Endothelial cell of umbilical vein (primary cell): ENCODE data around the gene STK17A. TPM values are rescaled to one million over a fixed set of nuclear protein-coding genes. Genes with fewer than 3 reads are reported as not detected.
A peak's percentile ranks its signal among the peaks of the same experiment; 100 is the strongest.
"Not testable (repeated sequence)": the region's sequence is repeated elsewhere in the genome, so short reads cannot be mapped to it uniquely, and the experiment has no call there.

Source experiments
- BruUV-seq: library from RNA; stranded (reverse); fragments of 400-500 nt; replicated peaks from 2 replicates; lab custom pipeline; 2021; lab: Mats Ljungman, UMichigan
- CTCF ChIA-PET: fragments of 300-600, 350-600 bp; sonication (Branson Sonifier 250); formaldehyde crosslinking; loops from one replicate; lab custom pipeline; 2021; ENCODE audit warnings: antibody characterized with exemption, inconsistent platforms; lab: Charles Lee
- POLR2A ChIA-PET: fragments of 300-600, 350-600 bp; sonication (Branson Sonifier 250); formaldehyde crosslinking; loops from one replicate; lab custom pipeline; 2021; ENCODE audit warnings: antibody characterized with exemption, inconsistent platforms; lab: Charles Lee
- DNase-seq: peaks from one replicate; pipeline ENCODE4 v3.0.0-alpha.2; 2011; ENCODE audit warnings: low read depth, low spot score
- FAIRE-seq: peaks from 2 replicates; lab custom pipeline; 2011; peaks lifted over from hg19 to GRCh38; lab: Jason Lieb, UNC
- H2AFZ ChIP-seq: 2 replicates; pipeline ENCODE4 v1.6.0; 2012; ENCODE audit warnings: low read depth, low read length, control low read depth, inconsistent platforms
- H3K27ac ChIP-seq: 2 replicates; pipeline ENCODE4 v1.5.1; 2011; ENCODE audit warnings: low read depth, mild to moderate bottlenecking, control low read depth, low read length, moderate library complexity; ENCODE audit not compliant: insufficient read depth
- H3K27me3 ChIP-seq, 2 experiments: 2 replicates each; pipeline versions ENCODE4 v1.6.0 to v1.6.1; 2011; ENCODE audit warnings: low read length in 2 of 2, mixed read lengths in 1 of 2; ENCODE audit not compliant: control insufficient read depth in 2 of 2, insufficient read depth in 2 of 2
- H3K36me3 ChIP-seq, 2 experiments: 2 replicates in 1 of 2; 3 replicates in 1 of 2; pipeline ENCODE4 v1.5.1; 2011; ENCODE audit warnings: low read length in 2 of 2, mild to moderate bottlenecking in 1 of 2, moderate library complexity in 1 of 2; ENCODE audit not compliant: control insufficient read depth in 2 of 2, insufficient read depth in 2 of 2; ENCODE audit errors: extremely low read depth in 1 of 2
- H3K4me1 ChIP-seq: 3 replicates; pipeline ENCODE4 v1.5.1; 2011; ENCODE audit warnings: mild to moderate bottlenecking, low read length; ENCODE audit not compliant: control insufficient read depth, insufficient read depth; ENCODE audit errors: extremely low read depth
- H3K4me2 ChIP-seq: 2 replicates; pipeline ENCODE4 v1.6.1; 2011; ENCODE audit warnings: low read length, control low read depth, mixed read lengths; ENCODE audit not compliant: insufficient read depth
- H3K4me3 ChIP-seq, 3 experiments: fragments of 200-600 bp in 1 of 3; sonication (generic), shearing (Covaris generic) in 1 of 3; replicated peaks in 1 of 3; 2 replicates each; pipeline ENCODE4 v1.5.1; 2011 to 2016; ENCODE audit warnings: control low read depth in 3 of 3, low read length in 3 of 3, mild to moderate bottlenecking in 2 of 3, inconsistent platforms in 1 of 3, low read depth in 1 of 3, moderate library complexity in 1 of 3; ENCODE audit not compliant: insufficient read depth in 1 of 3
- H3K79me2 ChIP-seq: 2 replicates; pipeline ENCODE4 v1.6.0; 2012; ENCODE audit warnings: low read length, inconsistent platforms; ENCODE audit not compliant: control insufficient read depth, insufficient read depth
- H3K9ac ChIP-seq: replicated peaks from 2 replicates; pipeline ENCODE3; 2011; ENCODE audit warnings: low read length, control low read depth; ENCODE audit not compliant: insufficient read depth; ENCODE audit errors: extremely low read depth
- H3K9me1 ChIP-seq: replicated peaks from 3 replicates; pipeline ENCODE4 v1.6.0; 2011; ENCODE audit warnings: mild to moderate bottlenecking, low read length; ENCODE audit not compliant: control insufficient read depth, insufficient read depth; ENCODE audit errors: extremely low read depth
- H3K9me3 ChIP-seq: replicated peaks from 2 replicates; pipeline ENCODE4 v1.5.1; 2012; ENCODE audit warnings: low read length, inconsistent platforms; ENCODE audit not compliant: control insufficient read depth, insufficient read depth
- H4K20me1 ChIP-seq: replicated peaks from 2 replicates; pipeline ENCODE3; 2011; ENCODE audit warnings: mild to moderate bottlenecking, low read length; ENCODE audit not compliant: control insufficient read depth, insufficient read depth; ENCODE audit errors: extremely low read depth
- EZH2 ChIP-seq: IDR thresholded peaks from 2 replicates; pipeline ENCODE4 v1.6.1; 2012; ENCODE audit warnings: borderline replicate concordance, low read depth, mild to moderate bottlenecking, moderate library complexity, low read length, inconsistent platforms; ENCODE audit not compliant: severe bottlenecking
- FOS ChIP-seq: IDR thresholded peaks from 2 replicates; pipeline ENCODE4 v1.6.1; 2011; ENCODE audit warnings: mild to moderate bottlenecking, low read length, moderate library complexity, borderline replicate concordance; ENCODE audit not compliant: insufficient read depth
- GATA2 ChIP-seq: IDR thresholded peaks from 2 replicates; pipeline ENCODE4 v1.7.0; 2011; ENCODE audit warnings: low read depth, mild to moderate bottlenecking, moderate library complexity, mixed read lengths, low read length; ENCODE audit not compliant: insufficient read length, insufficient read depth
- JUN ChIP-seq: IDR thresholded peaks from 2 replicates; pipeline ENCODE4 v1.6.1; 2011; ENCODE audit warnings: borderline replicate concordance, low read depth; ENCODE audit not compliant: insufficient read length, insufficient read depth
- MYC ChIP-seq: IDR thresholded peaks from one replicate; pipeline ENCODE4 v1.6.1; 2011; ENCODE audit warnings: mild to moderate bottlenecking, low read depth, low read length
- POLR2A ChIP-seq: IDR thresholded peaks from 2 replicates; pipeline ENCODE4 v1.6.1; 2012; ENCODE audit warnings: low read depth, mild to moderate bottlenecking, control low read depth, low read length
- POLR2AphosphoS5 ChIP-seq: IDR thresholded peaks from 2 replicates; pipeline ENCODE4 v1.6.1; 2012; ENCODE audit warnings: low read depth, mild to moderate bottlenecking, control low read depth, low read length, moderate library complexity; ENCODE audit not compliant: insufficient read depth
- dilution Hi-C: fragments of 300-500 bp; cut with MboI; formaldehyde crosslinking; loops from one replicate; pipeline ENCODE4 v1.15.0; 2019; ENCODE audit warnings: low sequenced_read_pairs; ENCODE audit not compliant: extremely low pct_ligation_motif_present
- intact Hi-C: fragments of 100-400 bp; cut with micrococcal nuclease; formaldehyde crosslinking; loops from one replicate; pipeline ENCODE4 v1.10.0; 2022
- polyA plus RNA-seq, 4 experiments: library from polyadenylated mRNA; depleted of rRNA in 3 of 4; stranded (reverse) in 3 of 4; unstranded in 1 of 4; fragments of >200 nt; gene quantifications; 2 replicates each; pipeline versions ENCODE4 v1.2.1 to v1.2.3, GENCODE V29; 2011 to 2012; ENCODE audit warnings: missing spikeins in 1 of 4
- total RNA-seq: library from RNA; stranded (reverse); gene quantifications from 2 replicates; pipeline ENCODE4 v1.2.3, GENCODE V29; 2021
- TF ChIP-seq, protein P1 (sequence below): IDR thresholded peaks from 2 replicates; pipeline ENCODE4 v1.6.1; 2011; ENCODE audit not compliant: insufficient read depth, insufficient read length

STK17A gene
- total and polyA plus RNA-seq, 2 donors (not counting 3 experiments of a cell fraction or from before 2014, with no cell fraction given), result 11.7 to 58.8 TPM

DNA sequence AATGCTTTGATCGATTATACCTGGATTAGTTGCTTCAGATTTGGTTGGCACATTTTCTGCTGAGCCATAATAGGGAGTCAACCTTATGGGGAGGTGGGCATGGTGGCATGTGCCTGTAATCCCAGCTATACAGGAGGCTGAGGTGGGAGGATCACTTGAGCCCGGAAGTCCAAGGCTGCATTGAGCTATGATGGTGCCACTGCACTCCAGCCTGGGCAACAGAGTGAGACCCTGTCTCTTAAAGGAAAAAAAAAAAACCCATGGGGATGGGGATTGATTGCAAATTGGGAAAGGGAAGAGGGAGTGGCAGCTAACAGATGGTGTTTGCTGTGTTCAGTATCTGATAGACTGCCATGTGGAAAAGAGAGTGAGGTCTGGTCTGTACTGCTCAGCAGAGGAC lies 11.1 kb downstream of the STK17A start:
- peaks cover 13% of the 10 kb centered on the region for H3K4me1 ChIP-seq
- no peaks in the 10 kb centered on the region for H3K27me3 ChIP-seq
- DNase-seq, result no peak
- no peak overlapping the region for H3K4me2 ChIP-seq
- ChIA-PET CTCF (interaction anchor here (0.6 to 3.6 kb wide), 2 partner anchors 11 to 106 kb away, joined by 4 to 21 read pairs; partner anchors contain the start of gene STK17A), POLR2A (interaction anchor here (1.3 kb wide), 1 partner anchor 11 kb away, joined by 4 read pairs; the partner anchor contains the start of gene STK17A)
- intact Hi-C loops (no loop called here), dilution Hi-C loops (loop anchor here (25.0 kb wide), 1 partner anchor 118 kb away; no protein-coding TSS in a partner anchor)
- no peak overlapping the region for H3K9ac ChIP-seq
- peaks cover 100% of the 10 kb centered on the region for H3K79me2 ChIP-seq
- TF ChIP-seq GATA2, result no peak
- TF ChIP-seq POLR2A, result no peak
- TF ChIP-seq, protein P1, sequence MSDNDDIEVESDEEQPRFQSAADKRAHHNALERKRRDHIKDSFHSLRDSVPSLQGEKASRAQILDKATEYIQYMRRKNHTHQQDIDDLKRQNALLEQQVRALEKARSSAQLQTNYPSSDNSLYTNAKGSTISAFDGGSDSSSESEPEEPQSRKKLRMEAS, result no peak
- no peak for TF ChIP-seq EZH2
- no peak for TF ChIP-seq JUN
- no peak for TF ChIP-seq MYC
- TF ChIP-seq FOS, result no peak
- no peak for TF ChIP-seq POLR2AphosphoS5
- no peak for FAIRE-seq
- H2AFZ ChIP-seq, result no peak overlapping the region
- no peak overlapping the region for H3K4me3 ChIP-seq
- H3K9me1 ChIP-seq, result no peaks in the 10 kb centered on the region
- no TSS peak for BruUV-seq
- peaks cover 14% of the 10 kb centered on the region for H4K20me1 ChIP-seq
- no peaks in the 10 kb centered on the region for H3K9me3 ChIP-seq
- H3K27ac ChIP-seq, result no peak overlapping the region
- peaks cover under 1 to 9% of the 10 kb centered on the region in 2 experiments for H3K36me3 ChIP-seq

DNA sequence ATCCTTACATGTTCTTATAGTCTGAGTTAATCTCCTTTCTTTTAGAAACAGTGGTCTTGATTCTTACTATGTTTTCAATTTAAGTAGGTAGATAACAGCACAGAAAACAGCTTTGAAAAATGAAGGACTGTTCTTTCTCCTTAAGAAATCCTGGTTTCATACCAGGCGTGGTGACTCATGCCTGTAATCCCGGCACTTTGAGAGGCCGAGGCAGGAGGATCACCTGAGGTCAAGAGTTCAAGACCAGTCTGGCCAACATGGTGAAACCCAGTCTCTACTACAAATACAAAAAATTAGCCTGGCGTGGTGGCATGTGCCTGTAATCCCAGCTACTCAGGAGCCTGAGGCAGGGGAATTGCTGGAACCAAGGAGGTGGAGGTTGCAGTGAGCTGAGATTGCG lies 13.5 kb downstream of the STK17A start:
- FAIRE-seq, H3K4me3 ChIP-seq, H3K9me1 ChIP-seq, H3K9me3 ChIP-seq, intact Hi-C loops, H3K27ac ChIP-seq, H3K4me1 ChIP-seq, H3K27me3 ChIP-seq, H3K9ac ChIP-seq, H4K20me1 ChIP-seq, POLR2A ChIA-PET, DNase-seq, H3K4me2 ChIP-seq, H2AFZ ChIP-seq: not testable (repeated sequence)
- CTCF ChIA-PET, result interaction anchor here (3.6 kb wide), 1 partner anchor 14 kb away, joined by 21 read pairs; the partner anchor contains the start of gene STK17A
- TSS peak; percentile 5 for BruUV-seq
- dilution Hi-C loops, result loop anchor here (25.0 kb wide), 1 partner anchor 116 kb away; no protein-coding TSS in a partner anchor
- H3K36me3 ChIP-seq, result peaks cover 3 to 19% of the 10 kb centered on the region in 2 experiments
- H3K79me2 ChIP-seq, result peaks cover 100% of the 10 kb centered on the region
